ENCODE data around the gene CD207. TPM values are rescaled to one million over a fixed set of nuclear protein-coding genes. Genes with fewer than 3 reads are reported as not detected.

CD207 gene
- total and polyA plus RNA-seq, 2 experiments from 2014 or later, result not detected

DNA sequence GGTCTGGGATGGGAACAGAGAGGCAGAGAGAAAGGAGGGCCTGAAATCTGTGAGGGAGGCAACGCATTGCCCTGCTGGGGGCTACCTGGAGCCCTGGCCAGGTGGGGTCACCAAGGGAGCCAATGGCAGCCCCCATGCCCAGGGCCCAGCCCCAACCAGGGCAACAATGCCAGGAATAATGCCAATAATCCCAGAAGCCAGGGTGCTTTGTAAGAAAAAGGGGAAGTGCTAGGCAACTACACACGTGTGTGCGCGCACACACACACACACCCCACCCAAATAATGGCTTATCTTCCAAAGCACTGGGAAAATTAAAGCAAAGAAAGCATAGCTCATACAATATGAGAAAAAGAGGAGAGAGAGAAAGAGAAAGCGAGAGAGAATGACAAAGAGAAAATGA, 8.2 kb downstream of the CD207 start:
- Histone ChIP-seq H3K9me2 (replicated peaks; ENCODE audit: insufficient read depth) (no peaks in the 10 kb centered on the region), H3K4me3 (no peak overlapping the region), H3K9me3 (ENCODE audit: low read depth) (no peaks in the 10 kb centered on the region), H4K20me1 (ENCODE audit: insufficient read depth, poor library complexity, severe bottlenecking) (no peaks in the 10 kb centered on the region), H3K27me3 (no peaks in the 10 kb centered on the region), H3K4me1 (ENCODE audit: insufficient read depth) (no peaks in the 10 kb centered on the region), H3K27ac (no peak overlapping the region), H2AFZ (no peak overlapping the region), H3K36me3 (replicated peaks; ENCODE audit: insufficient read depth, low read depth) (no peaks in the 10 kb centered on the region), H3K79me2 (no peaks in the 10 kb centered on the region), H3K4me2 (no peak overlapping the region)
- 72% methylated on average over 5 of the region's 5 CpGs for WGBS (ENCODE audit: low lambda C conversion rate, missing lambda C conversion rate)
- TF ChIP-seq, protein P1, sequence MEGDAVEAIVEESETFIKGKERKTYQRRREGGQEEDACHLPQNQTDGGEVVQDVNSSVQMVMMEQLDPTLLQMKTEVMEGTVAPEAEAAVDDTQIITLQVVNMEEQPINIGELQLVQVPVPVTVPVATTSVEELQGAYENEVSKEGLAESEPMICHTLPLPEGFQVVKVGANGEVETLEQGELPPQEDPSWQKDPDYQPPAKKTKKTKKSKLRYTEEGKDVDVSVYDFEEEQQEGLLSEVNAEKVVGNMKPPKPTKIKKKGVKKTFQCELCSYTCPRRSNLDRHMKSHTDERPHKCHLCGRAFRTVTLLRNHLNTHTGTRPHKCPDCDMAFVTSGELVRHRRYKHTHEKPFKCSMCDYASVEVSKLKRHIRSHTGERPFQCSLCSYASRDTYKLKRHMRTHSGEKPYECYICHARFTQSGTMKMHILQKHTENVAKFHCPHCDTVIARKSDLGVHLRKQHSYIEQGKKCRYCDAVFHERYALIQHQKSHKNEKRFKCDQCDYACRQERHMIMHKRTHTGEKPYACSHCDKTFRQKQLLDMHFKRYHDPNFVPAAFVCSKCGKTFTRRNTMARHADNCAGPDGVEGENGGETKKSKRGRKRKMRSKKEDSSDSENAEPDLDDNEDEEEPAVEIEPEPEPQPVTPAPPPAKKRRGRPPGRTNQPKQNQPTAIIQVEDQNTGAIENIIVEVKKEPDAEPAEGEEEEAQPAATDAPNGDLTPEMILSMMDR (IDR thresholded peaks at IDR 0.05; ENCODE audit: poor library complexity), result no peak
- TF ChIP-seq EZH2phosphoT487 (IDR thresholded peaks at IDR 0.05; ENCODE audit: low read depth, severe bottlenecking, unreplicated experiment) (no peak), EZH2 (IDR thresholded peaks at IDR 0.05; ENCODE audit: borderline replicate concordance) (no peak)
- no peak for DNase-seq (ENCODE audit: low spot score)

DNA sequence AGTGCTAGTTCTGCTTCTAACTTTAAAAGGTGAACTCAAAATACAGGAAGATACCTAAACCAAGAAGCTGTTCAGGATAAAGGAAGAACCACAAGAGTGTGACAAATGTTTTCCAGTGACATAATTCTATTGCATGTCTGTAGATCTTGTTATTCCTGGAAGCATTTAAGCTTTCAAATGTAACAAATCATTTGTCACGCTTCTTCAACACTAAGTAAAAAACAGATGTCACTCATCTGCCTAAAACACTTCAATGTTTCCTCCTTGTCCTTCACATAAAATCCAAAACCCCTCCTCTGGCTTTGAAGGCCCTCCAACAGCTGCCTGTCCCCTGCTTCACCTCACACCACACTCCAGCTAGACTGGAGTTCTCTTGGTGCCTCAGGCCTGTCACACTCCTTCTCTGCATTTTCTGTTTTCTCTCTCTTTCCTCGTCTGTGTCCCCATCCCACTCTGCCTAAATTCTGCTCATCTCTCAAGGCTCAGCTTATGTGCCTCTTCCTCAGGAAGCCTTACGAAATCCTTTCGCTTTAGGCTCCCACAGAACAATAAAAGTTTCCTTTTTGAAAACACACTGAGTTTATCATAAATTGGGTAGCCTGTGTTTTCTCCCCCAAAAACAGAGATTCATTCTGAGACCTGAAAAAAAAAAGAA, 8.8 kb downstream of the CD207 start:
- H3K27me3 ChIP-seq, result no peaks in the 10 kb centered on the region
- H3K4me2 ChIP-seq, result no peak overlapping the region
- H3K4me1 ChIP-seq (ENCODE audit: insufficient read depth), result no peaks in the 10 kb centered on the region
- no peaks in the 10 kb centered on the region for H3K79me2 ChIP-seq
- H3K4me3 ChIP-seq, result no peak overlapping the region
- WGBS (ENCODE audit: low lambda C conversion rate, missing lambda C conversion rate), result 82% methylated on average over 4 of the region's 4 CpGs
- no peaks in the 10 kb centered on the region for H4K20me1 ChIP-seq (ENCODE audit: insufficient read depth, poor library complexity, severe bottlenecking)
- no peak for DNase-seq (ENCODE audit: low spot score)
- H3K9me2 ChIP-seq (replicated peaks; ENCODE audit: insufficient read depth), result no peaks in the 10 kb centered on the region
- TF ChIP-seq, protein P1 (IDR thresholded peaks at IDR 0.05; ENCODE audit: poor library complexity), result no peak
- TF ChIP-seq EZH2phosphoT487 (IDR thresholded peaks at IDR 0.05; ENCODE audit: low read depth, severe bottlenecking, unreplicated experiment) (no peak), EZH2 (IDR thresholded peaks at IDR 0.05; ENCODE audit: borderline replicate concordance) (no peak)
- H3K9me3 ChIP-seq (ENCODE audit: low read depth), result no peaks in the 10 kb centered on the region
- H3K36me3 ChIP-seq (replicated peaks; ENCODE audit: insufficient read depth, low read depth), result no peaks in the 10 kb centered on the region
- no peak overlapping the region for H3K27ac ChIP-seq
- H2AFZ ChIP-seq, result no peak overlapping the region

DNA sequence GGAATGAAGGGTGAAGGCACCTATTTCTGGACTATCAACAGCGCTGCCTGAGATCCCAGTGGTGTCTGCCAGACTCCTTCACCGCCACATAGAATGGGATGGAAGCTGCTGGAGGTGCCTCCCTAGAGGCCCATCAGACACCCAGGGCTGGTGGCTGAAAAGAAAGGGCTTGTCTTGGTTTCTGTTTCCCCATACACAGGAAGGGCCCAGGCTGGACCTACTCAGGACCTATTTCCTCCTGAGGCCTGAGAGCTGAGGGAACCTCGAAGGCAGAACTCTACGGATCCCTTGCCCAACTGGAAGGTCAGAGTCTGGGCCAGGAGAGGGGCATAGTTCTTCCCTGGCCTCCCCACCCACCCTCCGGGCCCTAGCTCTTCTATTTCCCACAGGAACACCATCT, 12.4 kb downstream of the CD207 start:
- H2AFZ ChIP-seq, result no peak overlapping the region
- H3K36me3 ChIP-seq (replicated peaks; ENCODE audit: insufficient read depth, low read depth), result no peaks in the 10 kb centered on the region
- no peak for DNase-seq (ENCODE audit: low spot score)
- no peak overlapping the region for H3K4me3 ChIP-seq
- TF ChIP-seq, protein P1 (IDR thresholded peaks at IDR 0.05; ENCODE audit: poor library complexity), result no peak
- TF ChIP-seq EZH2phosphoT487 (IDR thresholded peaks at IDR 0.05; ENCODE audit: low read depth, severe bottlenecking, unreplicated experiment) (no peak), EZH2 (IDR thresholded peaks at IDR 0.05; ENCODE audit: borderline replicate concordance) (no peak)
- no peaks in the 10 kb centered on the region for H4K20me1 ChIP-seq (ENCODE audit: insufficient read depth, poor library complexity, severe bottlenecking)
- no peak overlapping the region for H3K4me2 ChIP-seq
- no peaks in the 10 kb centered on the region for H3K4me1 ChIP-seq (ENCODE audit: insufficient read depth)
- WGBS (ENCODE audit: low lambda C conversion rate, missing lambda C conversion rate), result 96% methylated on average over 5 of the region's 5 CpGs
- H3K27me3 ChIP-seq, result no peaks in the 10 kb centered on the region
- H3K9me3 ChIP-seq (ENCODE audit: low read depth), result no peaks in the 10 kb centered on the region
- H3K27ac ChIP-seq, result no peak overlapping the region
- H3K79me2 ChIP-seq, result no peaks in the 10 kb centered on the region
- H3K9me2 ChIP-seq (replicated peaks; ENCODE audit: insufficient read depth), result no peaks in the 10 kb centered on the region
